Breast epithelium (tissue), 3 donors: ENCODE data around the gene CDC42SE2.
"Not testable (repeated sequence)": the region's sequence is repeated elsewhere in the genome, so short reads cannot be mapped to it uniquely, and the experiment has no call there.

Experiments used
- CTCF ChIP-seq, 3 donors: fragments of 450-650 bp; IDR thresholded peaks; one replicate each; pipeline ENCODE4 v1.5.1; 2016 to 2017; ENCODE audit warnings: antibody characterized with exemption in 3 of 3, mild to moderate bottlenecking in 3 of 3, moderate library complexity in 3 of 3
- POLR2A ChIP-seq: fragments of 450-650 bp; IDR thresholded peaks from one replicate; pipeline ENCODE4 v1.6.1; 2016; ENCODE audit warnings: antibody characterized with exemption, mild to moderate bottlenecking, moderate library complexity
- POLR2AphosphoS5 ChIP-seq, 3 donors: sonication (generic); formaldehyde crosslinking; IDR thresholded peaks; one replicate each; pipeline ENCODE4 v1.6.1; 2017; ENCODE audit warnings: antibody characterized with exemption in 3 of 3

- not testable (repeated sequence) for TF ChIP-seq CTCF (IDR thresholded peaks at IDR 0.05); POLR2A; POLR2AphosphoS5 (IDR thresholded peaks at IDR 0.05)
Measured at GRCh38 chr5:131254025-131254424, 9.8 kb upstream of the CDC42SE2 start.
